ENCODE data around the gene VPS54. TPM values are rescaled to one million over a fixed set of nuclear protein-coding genes. Genes with fewer than 3 reads are reported as not detected.

The VPS54 gene
- total RNA-seq, 4 donors from 2014 or later, result 27.1 to 36.7 (median 27.9) TPM

GRCh38 chr2:63899639-63900038, 119.6 kb downstream of the VPS54 start:
- no peak for TF ChIP-seq CTCF (IDR thresholded peaks at IDR 0.05; ENCODE audit: low read depth)

- TF ChIP-seq CTCF (IDR thresholded peaks at IDR 0.05; ENCODE audit: low read depth), result no peak
Measured at GRCh38 chr2:63898839-63899238, 120.4 kb downstream of the VPS54 start.

GRCh38 chr2:63894167-63894566, 125.1 kb downstream of the VPS54 start:
- no peak for TF ChIP-seq CTCF (IDR thresholded peaks at IDR 0.05; ENCODE audit: low read depth)

GRCh38 chr2:63893163-63893562, 126.1 kb downstream of the VPS54 start:
- TF ChIP-seq CTCF (IDR thresholded peaks at IDR 0.05; ENCODE audit: low read depth), result no peak

GRCh38 chr2:63891488-63892030, 127.7 kb downstream of the VPS54 start:
- TF ChIP-seq CTCF (IDR thresholded peaks at IDR 0.05; ENCODE audit: low read depth), result no peak

- no peak for TF ChIP-seq CTCF (IDR thresholded peaks at IDR 0.05; ENCODE audit: low read depth)
Measured at GRCh38 chr2:63890678-63891077, 128.6 kb downstream of the VPS54 start.

GRCh38 chr2:63888490-63889402, 130.5 kb downstream of the VPS54 start:
- no peak for TF ChIP-seq CTCF (IDR thresholded peaks at IDR 0.05; ENCODE audit: low read depth)
